ENCODE data around the gene POU4F3. TPM values are rescaled to one million over a fixed set of nuclear protein-coding genes. Genes with fewer than 3 reads are reported as not detected.
A peak's percentile ranks its signal among the peaks of the same experiment; 100 is the strongest.
"Not testable (repeated sequence)": the region's sequence is repeated elsewhere in the genome, so short reads cannot be mapped to it uniquely, and the experiment has no call there.

Gene POU4F3
- total RNA-seq (not detected), polyA plus RNA-seq (under 1 TPM in 1 of 3 donors, not detected in 2; 0.12 TPM)
- long read RNA-seq, donor 1: 0 reads
- long read RNA-seq, donor 2: 0 reads
- long read RNA-seq, donor 3: 0 reads
- long read RNA-seq, donor 4: 0 reads
- long read RNA-seq, donor 5: 0 reads
- long read RNA-seq, donor 6: 0 reads
- long read RNA-seq, donor 7: 0 reads
- long read RNA-seq, donor 8: 0 reads
- long read RNA-seq, donor 9: 0 reads
- long read RNA-seq, donor 10: 0 reads

GRCh38 chr5:146338774-146339714 lies at the start of gene POU4F3:
Gene POU4F3, plus strand, starts transcription at chr5:146338839. Its CDS starts 274 bp downstream, at chr5:146339113.
- H3K27me3 ChIP-seq: peaks cover 37 to 100% (median 86%) of the 10 kb centered on the region in 3 donors
- no peak within 1 kb of the TSS for H3K27ac ChIP-seq
- intact Hi-C loops (cut with DNase I; ENCODE audit: low total_unique reads): no loop called here
- no peak within 1 kb of the TSS for H3K4me3 ChIP-seq
- no peaks in the 10 kb centered on the region for H3K36me3 ChIP-seq
- H3K9me3 ChIP-seq: peaks cover 0 to 6% (median 2%) of the 10 kb centered on the region in 4 donors
- peak in 1 of 2 donors; percentile 4 for DNase-seq
- no peak for TF ChIP-seq POLR2AphosphoS5 (IDR thresholded peaks at IDR 0.05)
- TF ChIP-seq POLR2A (IDR thresholded peaks at IDR 0.05): no peak
- TF ChIP-seq EP300 (IDR thresholded peaks at IDR 0.05): no peak
- TF ChIP-seq CTCF (IDR thresholded peaks at IDR 0.05): no peak
- H3K4me1 ChIP-seq: peaks cover 0 to 40% (median 10%) of the 10 kb centered on the region in 4 donors
- 5 to 8% (median 7%) methylated on average over 53 to 70 of the region's 70 CpGs for WGBS, 5 donors

GRCh38 chr5:146290318-146290717 lies 48.3 kb upstream of the POU4F3 start:
- TF ChIP-seq POLR2A (IDR thresholded peaks at IDR 0.05) (no peak), EP300 (IDR thresholded peaks at IDR 0.05) (no peak), POLR2AphosphoS5 (IDR thresholded peaks at IDR 0.05) (no peak)
- no peak for DNase-seq
- no peaks in the 10 kb centered on the region for H3K4me1 ChIP-seq
- WGBS, 5 donors: 71 to 95% (median 82%) methylated on average over 2 of the region's 2 CpGs
- H3K27ac ChIP-seq: no peak overlapping the region
- no peak overlapping the region for H3K4me3 ChIP-seq
- peaks cover 6 to 27% (median 24%) of the 10 kb centered on the region in 4 donors for H3K36me3 ChIP-seq
- intact Hi-C loops (cut with DNase I; ENCODE audit: low total_unique reads): loop anchor here (10.0 kb wide), 1 partner anchor 134 kb away; no protein-coding TSS in a partner anchor
- H3K9me3 ChIP-seq: no peaks in the 10 kb centered on the region
- H3K27me3 ChIP-seq: no peaks in the 10 kb centered on the region

- H3K9me3 ChIP-seq: no peaks in the 10 kb centered on the region
- 21 to 30% (median 24%) methylated on average over 5 of the region's 5 CpGs for WGBS, 5 donors
- peak in 1 of 2 donors; percentile 70 for DNase-seq
- no peak overlapping the region for H3K4me3 ChIP-seq
- TF ChIP-seq CTCF (IDR thresholded peaks at IDR 0.05) (peak in 2 of 7 experiments; percentile 24 to 34), EP300 (IDR thresholded peaks at IDR 0.05) (no peak)
- no peaks in the 10 kb centered on the region for H3K4me1 ChIP-seq
- no peaks in the 10 kb centered on the region for H3K27me3 ChIP-seq
- intact Hi-C loops (cut with DNase I; ENCODE audit: low total_unique reads): loop anchor here (10.0 kb wide), 1 partner anchor 133 kb away; no protein-coding TSS in a partner anchor
- H3K27ac ChIP-seq: no peak overlapping the region
- H3K36me3 ChIP-seq: peaks cover 0 to 15% (median 12%) of the 10 kb centered on the region in 4 donors
Measured at GRCh38 chr5:146291421-146292074, 47.1 kb upstream of the POU4F3 start.

GRCh38 chr5:146296245-146296644 lies 42.4 kb upstream of the POU4F3 start:
- H3K9me3 ChIP-seq: no peaks in the 10 kb centered on the region
- H3K36me3 ChIP-seq: no peaks in the 10 kb centered on the region
- no peak overlapping the region for H3K4me3 ChIP-seq
- no peaks in the 10 kb centered on the region for H3K4me1 ChIP-seq
- H3K27ac ChIP-seq: no peak overlapping the region
- TF ChIP-seq POLR2A (IDR thresholded peaks at IDR 0.05) (no peak), EP300 (IDR thresholded peaks at IDR 0.05) (no peak), CTCF (IDR thresholded peaks at IDR 0.05) (no peak), POLR2AphosphoS5 (IDR thresholded peaks at IDR 0.05) (no peak)
- DNase-seq: no peak
- 81 to 86% (median 82%) methylated on average over 7 of the region's 7 CpGs for WGBS, 5 donors
- H3K27me3 ChIP-seq: no peaks in the 10 kb centered on the region
- intact Hi-C loops (cut with DNase I; ENCODE audit: low total_unique reads): loop anchor here (10.0 kb wide), 1 partner anchor 129 kb away; no protein-coding TSS in a partner anchor

GRCh38 chr5:146298920-146299319 lies 39.7 kb upstream of the POU4F3 start:
- intact Hi-C loops (cut with DNase I; ENCODE audit: low total_unique reads): loop anchor here (10.0 kb wide), 1 partner anchor 126 kb away; no protein-coding TSS in a partner anchor
- H3K36me3 ChIP-seq, DNase-seq, H3K4me3 ChIP-seq, H3K4me1 ChIP-seq, H3K9me3 ChIP-seq, H3K27ac ChIP-seq, H3K27me3 ChIP-seq: not testable (repeated sequence)
- 97 to 100% (median 97%) methylated on average over 3 of the region's 3 CpGs for WGBS, 5 donors

Measured in stomach (tissue), 19 donors.